Measurements from ENCODE around the gene TFF2.

Gene TFF2

DNA sequence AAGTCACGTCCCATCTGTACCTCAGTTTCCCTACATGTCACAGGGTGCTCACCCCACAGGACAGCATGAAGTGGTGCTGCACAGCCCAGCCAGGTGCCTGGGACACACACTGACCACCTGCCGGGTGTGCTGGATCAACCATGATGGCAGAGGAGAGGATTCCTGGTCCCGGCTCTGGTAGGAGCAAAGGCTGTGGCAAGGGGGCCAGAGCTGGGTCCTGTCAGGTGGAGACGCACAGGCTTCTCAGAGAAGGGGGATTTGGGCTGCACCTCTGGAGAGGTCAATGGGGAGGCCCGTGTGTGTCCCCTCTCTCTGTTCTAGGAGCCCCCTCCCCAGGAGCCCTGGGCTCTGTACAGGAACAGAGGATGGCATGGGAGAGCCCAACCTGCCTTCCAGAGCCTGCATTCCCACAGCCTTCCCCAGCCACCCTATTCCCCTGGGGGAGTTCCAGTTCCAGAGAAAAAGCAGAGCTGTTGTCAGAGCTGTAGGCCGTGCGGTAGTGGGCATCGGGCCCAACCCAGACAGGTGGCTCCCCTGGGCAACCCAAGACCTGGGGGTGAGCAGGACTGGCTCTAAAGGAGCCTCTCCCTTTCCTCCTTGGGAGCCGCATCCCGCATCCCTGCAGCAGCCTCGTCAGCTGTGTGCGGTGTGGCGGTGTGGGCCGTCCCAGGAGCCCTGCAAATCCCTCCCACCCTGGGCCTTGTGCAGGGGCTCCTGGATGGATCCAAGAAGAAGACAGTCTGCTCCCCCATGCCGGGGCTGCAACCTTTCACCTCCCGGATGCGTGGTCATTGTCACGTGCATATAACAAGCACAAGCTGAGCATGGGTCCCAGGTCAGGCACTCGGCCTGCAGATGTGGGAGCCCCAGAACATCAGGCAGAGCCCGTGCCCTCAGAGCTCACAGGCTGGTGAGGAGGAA, 32.7 kb downstream of the TFF2 start:
- DNase-seq, result no peak

DNA sequence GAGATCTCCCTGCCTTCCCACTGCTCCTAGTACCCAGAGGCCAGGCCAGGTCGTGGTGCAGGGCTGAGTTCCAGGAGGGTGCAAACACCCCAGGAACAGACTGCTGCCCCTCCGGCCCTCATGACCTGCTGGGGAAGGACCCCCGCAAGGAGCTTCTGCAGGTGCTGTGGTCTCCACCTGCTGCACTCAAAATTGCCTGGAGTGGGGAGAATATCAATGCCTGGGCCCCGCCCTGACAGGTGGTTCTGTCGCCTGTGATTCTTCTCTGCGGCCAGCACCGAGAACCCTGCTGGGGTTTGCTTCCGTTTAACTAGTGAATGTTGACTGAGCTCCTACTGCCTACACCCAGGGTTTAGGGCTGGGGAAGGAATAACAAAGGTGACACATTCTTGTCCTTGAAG, 33.5 kb downstream of the TFF2 start:
- DNase-seq, result no peak

- DNase-seq, result no peak
Observed at GRCh38 chr21:42316891-42317290, 33.9 kb downstream of the TFF2 start.

DNA sequence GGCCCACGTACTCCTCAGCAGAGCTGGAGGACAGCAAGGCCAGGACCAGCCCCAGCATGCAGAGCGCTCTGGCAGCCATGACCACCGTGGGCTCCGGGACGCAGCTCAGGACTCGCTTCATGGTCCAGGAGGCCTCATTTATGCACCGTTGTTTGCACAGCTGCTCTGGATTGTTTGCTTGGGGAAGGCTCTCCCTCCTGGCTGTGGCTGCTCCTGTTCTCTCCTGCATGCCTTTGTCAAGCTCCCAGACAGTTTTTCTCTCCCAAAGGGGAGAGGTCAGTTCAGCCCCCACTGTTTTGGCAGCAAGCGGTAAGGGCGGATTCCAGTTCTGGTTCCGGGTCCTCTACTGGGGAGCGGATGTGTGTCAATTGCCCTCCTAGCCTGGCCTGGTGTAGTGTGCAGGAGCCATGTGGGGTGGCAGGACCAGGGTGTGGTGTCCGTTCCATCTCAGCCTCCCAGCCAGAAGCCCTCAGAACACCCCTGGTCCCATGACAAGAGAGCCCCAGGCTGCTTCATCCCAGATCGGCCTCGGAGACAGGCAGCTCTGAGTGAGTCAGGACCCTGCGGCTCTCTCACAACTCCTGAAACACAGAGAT, 35.4 kb downstream of the TFF2 start, which contains the start of gene TFF3:
Gene TFF3 (minus strand): TSS at position 114 of the 596 bp plus-strand sequence. CDS start 35 bp downstream, at position 79.
- DNase-seq, result no peak

GRCh38 chr21:42314616-42315295, 36.0 kb downstream of the TFF2 start:
- no peak for DNase-seq

DNA sequence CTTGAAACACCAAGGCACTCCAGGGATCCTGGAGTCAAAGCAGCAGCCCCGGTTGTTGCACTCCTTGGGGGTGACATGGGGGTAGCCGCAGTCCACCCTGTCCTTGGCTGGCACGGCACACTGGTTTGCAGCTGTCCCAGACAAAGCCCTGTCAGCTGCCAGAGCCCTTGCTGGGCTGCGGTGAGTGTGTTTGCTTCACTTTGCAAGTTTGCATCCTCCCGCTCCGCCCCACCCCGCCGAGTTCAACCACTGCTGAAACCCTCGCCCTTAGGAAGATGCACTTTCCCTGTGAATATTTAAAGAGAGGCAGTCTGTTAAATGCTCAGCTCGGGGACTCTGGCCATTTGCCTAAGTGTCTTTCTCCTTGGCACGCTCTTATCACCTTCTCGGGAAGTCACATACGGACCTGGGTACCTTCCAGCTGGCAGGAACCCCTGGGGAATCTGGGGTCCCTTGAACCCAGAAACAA, 37.3 kb downstream of the TFF2 start:
- DNase-seq, result no peak

GRCh38 chr21:42312626-42313104, 38.1 kb downstream of the TFF2 start:
- DNase-seq, result no peak

GRCh38 chr21:42311816-42312625, 38.8 kb downstream of the TFF2 start:
- DNase-seq, result no peak

DNA sequence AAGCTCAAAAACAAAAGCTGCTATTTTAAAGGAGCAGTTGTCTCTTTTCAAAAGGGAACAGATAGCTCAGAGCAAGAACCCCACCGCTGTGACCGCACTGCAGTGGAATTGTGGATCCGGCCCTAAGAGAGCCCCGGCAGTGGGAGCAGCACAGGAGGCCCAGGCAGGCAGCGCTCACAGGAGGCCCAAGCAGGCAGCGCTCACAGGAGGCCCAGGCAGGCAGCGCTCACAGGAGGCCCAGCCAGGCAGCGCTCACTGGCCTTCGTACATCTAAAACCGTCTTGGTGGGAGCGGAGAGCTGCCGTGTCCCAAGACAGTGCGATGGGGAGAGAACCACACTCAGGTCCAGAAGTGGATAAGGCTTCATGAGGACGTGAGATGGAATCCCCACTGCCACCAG, 39.6 kb downstream of the TFF2 start:
- DNase-seq, result no peak

GRCh38 chr21:42310411-42311001, 40.3 kb downstream of the TFF2 start:
- no peak for DNase-seq

DNA sequence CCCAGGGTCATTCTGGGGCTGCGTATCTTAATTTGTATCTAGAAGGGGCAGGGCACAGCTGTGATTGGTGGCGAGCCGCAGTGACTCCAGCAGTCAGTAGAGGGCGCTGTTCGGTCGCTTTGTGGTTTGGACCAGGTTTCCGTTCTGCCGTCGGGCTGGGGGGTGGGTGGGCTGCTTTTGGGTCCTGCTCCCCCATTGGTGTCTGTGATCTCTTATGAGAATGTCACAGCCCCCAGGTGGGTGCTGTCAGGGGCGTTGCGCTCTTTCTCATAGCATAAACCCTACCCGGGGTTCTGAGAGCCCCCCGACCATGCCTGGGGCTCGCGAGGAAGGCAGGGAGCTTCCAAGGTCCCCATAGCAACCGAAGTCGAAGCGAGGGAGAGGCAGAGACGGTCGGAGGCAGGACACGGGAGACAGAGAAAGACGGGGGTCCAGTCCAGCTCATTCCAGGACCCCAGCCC, 41.0 kb downstream of the TFF2 start:
- peak; percentile 57 to 70 for DNase-seq

DNA sequence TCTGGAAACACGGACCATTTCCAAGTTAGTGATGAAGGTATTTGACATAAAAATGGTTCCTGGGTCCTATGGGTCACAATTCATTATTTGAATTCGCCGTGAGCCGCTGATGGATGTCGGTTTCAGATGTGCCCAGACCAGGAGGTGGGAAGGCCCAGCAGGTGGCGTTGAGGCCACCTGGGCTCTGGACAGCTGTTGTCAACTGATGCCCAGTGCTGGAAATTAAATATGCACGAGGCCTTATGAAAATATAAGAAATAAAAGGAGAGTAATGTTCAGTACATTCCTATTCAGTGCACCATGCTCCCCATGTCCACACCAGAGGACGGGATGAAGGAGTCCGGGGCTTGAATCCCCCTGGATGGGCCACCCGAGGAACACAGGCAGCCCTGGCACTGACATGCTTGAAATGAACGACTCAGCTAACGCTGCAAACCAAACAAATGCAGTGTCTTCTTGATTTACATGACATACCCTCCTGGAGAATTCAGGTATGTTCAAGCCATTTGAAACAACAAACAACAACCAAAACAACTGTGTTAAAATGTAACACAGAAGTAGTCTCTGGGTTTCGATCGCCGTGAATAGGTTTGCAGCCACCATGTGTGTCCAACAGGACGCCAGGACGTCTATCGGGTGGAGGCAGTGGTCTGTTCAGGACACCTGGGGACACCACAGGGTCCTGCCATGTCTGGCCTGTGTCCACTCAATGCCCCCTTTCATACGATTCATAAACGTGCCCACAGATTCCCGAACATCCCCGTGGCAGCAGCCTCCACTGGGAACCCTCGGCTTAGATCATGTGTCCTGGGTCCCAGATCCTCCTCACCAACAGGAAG, 41.7 kb downstream of the TFF2 start:
- no peak for DNase-seq

DNA sequence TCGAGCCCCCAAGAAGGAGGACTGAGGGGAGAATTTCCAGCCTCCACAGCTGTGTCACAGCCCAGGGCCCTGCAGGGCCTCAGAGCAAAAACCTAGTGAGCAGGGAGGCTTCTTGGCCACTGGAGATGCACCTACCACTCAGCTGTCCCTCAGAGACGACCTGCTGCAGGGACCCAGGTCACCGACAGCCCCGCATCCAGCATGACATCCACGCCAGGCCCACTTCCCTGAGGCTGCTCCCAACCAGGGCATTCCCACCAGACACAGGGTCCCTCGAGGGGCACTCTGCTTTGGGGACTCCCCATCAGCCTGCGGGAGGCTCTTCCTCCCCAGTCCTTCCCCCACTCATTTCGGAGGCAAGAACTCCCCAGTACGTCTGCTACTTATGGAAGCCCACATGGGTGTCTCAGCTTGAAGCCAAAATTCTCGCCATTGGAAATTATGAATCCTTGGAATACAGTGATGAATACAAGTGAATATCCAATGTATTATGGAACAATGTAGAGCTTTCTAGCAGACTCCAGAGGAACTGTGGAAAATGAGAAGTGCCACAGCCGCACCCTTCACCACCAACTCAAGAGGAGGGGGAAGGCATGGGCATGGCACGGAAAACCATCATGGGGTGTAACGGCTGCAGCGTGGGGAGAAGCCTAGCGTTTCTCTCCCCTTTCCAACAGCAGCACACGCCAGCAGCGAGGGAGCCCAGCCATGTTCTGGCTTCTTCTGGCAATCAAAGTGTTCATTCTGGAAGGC, 42.5 kb downstream of the TFF2 start:
- DNase-seq, result no peak

- no peak for DNase-seq
Observed at GRCh38 chr21:42307106-42307505, 43.7 kb downstream of the TFF2 start.

GRCh38 chr21:42306366-42307035, 44.3 kb downstream of the TFF2 start:
- DNase-seq, result no peak

DNA sequence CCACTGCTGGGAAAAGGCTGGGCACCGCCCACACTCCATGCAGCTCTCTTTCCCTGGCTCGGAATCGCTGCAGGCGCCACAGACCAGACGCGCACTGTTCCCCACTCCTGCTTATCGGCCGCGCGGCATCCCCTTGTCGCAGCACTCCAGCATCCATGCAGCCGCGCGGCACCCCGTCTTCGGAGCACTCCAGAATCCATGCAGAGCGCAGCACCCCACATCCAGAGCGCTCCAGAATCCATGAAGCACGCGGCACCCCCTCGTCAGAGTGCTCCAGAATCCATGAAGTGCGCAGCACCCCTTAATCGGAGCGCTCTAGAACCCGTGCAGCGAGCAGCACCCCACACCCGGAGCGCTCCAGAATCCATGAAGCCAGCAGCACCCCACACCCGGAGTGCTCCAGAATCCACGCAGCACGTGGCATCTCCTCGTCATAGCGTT, 45.1 kb downstream of the TFF2 start:
- DNase-seq, result no peak

- no peak for DNase-seq
Observed at GRCh38 chr21:42304556-42305454, 46.0 kb downstream of the TFF2 start.

- no peak for DNase-seq
Observed at GRCh38 chr21:42303443-42303842, 47.4 kb downstream of the TFF2 start.
